HL-60 (cell line): ENCODE results near the gene AHDC1.

Experiments used
- DNase-seq, 2 experiments: peaks; one replicate each; pipeline ENCODE4 v3.0.0-alpha.2; 2010 to 2020; ENCODE audit warnings: low read depth in 1 of 2, low spot score in 1 of 2
- H3K27ac ChIP-seq: fragments of 250-450 bp; sonication (Bioruptor Pico); replicated peaks from 2 replicates; pipeline ENCODE4 v1.5.1; 2020; ENCODE audit warnings: mild to moderate bottlenecking, moderate library complexity
- H3K27me3 ChIP-seq: fragments of 250-450 bp; sonication (Bioruptor Pico); 2 replicates; pipeline ENCODE4 v1.5.1; 2021; ENCODE audit warnings: mild to moderate bottlenecking, moderate library complexity; ENCODE audit not compliant: insufficient read depth, poor library complexity, severe bottlenecking
- H3K4me3 ChIP-seq: replicated peaks from 2 replicates; pipeline ENCODE4 v1.5.1; 2011; ENCODE audit warnings: mild to moderate bottlenecking, control low read depth, low read length; ENCODE audit not compliant: insufficient read depth
- CTCF ChIP-seq: IDR thresholded peaks from one replicate; pipeline ENCODE4 v1.5.1; 2011; ENCODE audit warnings: low read length, control low read depth, inconsistent platforms; ENCODE audit not compliant: insufficient read depth
- GABPA ChIP-seq: IDR thresholded peaks from 2 replicates; pipeline ENCODE4 v1.6.1; 2012; ENCODE audit warnings: low read depth
- POLR2AphosphoS5 ChIP-seq: IDR thresholded peaks from 2 replicates; pipeline ENCODE4 v1.6.1; 2012; ENCODE audit warnings: low read depth
- REST ChIP-seq: IDR thresholded peaks from 2 replicates; pipeline ENCODE4 v1.6.1; 2012; ENCODE audit warnings: low read depth; ENCODE audit not compliant: insufficient replicate concordance
- SPI1 ChIP-seq: IDR thresholded peaks from 2 replicates; pipeline ENCODE4 v1.6.1; 2012; ENCODE audit warnings: low read depth, mild to moderate bottlenecking, borderline replicate concordance

AHDC1 gene

DNA sequence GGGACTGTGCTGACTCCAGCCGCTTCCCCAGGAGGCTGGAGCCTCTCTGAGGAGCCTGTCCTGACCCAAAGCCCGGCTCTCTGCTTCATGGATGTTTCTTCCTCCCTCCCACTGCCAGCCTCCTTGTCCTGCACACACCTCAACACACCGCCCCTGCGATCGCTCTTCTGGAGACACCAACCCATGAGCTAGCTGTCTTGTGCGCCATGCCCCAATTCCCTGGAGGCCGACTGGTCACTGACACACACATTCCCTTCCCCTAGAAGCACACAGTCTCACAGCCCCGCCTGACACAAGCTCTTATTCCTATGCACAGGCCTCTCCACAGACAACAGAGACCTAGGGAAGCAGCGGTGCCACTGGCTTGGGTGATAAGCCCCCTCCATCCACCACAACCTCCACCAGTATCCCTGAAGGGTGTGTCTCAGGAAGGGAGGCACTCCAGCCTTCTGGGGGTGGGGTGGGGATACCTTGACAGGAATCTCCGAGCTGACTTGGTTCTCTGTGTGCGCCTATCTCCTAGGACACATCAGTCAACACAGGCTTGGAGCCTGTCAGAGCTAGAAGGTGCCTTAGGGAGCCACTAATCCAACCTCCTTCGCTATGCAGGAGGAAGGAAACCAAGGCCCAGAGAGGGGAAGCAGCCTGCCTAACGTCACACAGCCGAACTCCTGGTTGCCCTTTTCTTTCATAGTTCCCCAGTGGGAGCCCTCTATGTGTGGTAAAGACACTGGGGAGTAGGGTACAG lies 31.1 kb downstream of the AHDC1 start:
- TF ChIP-seq GABPA (no peak), POLR2AphosphoS5 (no peak), CTCF (no peak), SPI1 (no peak), REST (no peak)
- Histone ChIP-seq H3K4me3 (no peak overlapping the region), H3K27ac (no peak overlapping the region), H3K27me3 (no peaks in the 10 kb centered on the region)
- DNase-seq: no peak

- no peak for TF ChIP-seq CTCF
- no peak for TF ChIP-seq REST
- no peak for TF ChIP-seq POLR2AphosphoS5
- no peak for TF ChIP-seq SPI1
- no peak for TF ChIP-seq GABPA
- DNase-seq: no peak
- no peak overlapping the region for H3K4me3 ChIP-seq
- no peak overlapping the region for H3K27ac ChIP-seq
- no peaks in the 10 kb centered on the region for H3K27me3 ChIP-seq
Observed at GRCh38 chr1:27572019-27572678, 31.8 kb downstream of the AHDC1 start.

GRCh38 chr1:27571439-27572018 lies 32.4 kb downstream of the AHDC1 start:
- H3K27me3 ChIP-seq: no peaks in the 10 kb centered on the region
- TF ChIP-seq REST (no peak), GABPA (no peak), SPI1 (no peak), POLR2AphosphoS5 (no peak), CTCF (no peak)
- DNase-seq: no peak
- no peak overlapping the region for H3K4me3 ChIP-seq
- no peak overlapping the region for H3K27ac ChIP-seq
